A673 (cell line): ENCODE data around the gene EDEM2.
"Not testable (repeated sequence)": the region's sequence is repeated elsewhere in the genome, so short reads cannot be mapped to it uniquely, and the experiment has no call there.

ENCODE experiments used
- CTCF ChIP-seq: fragments of 300-800, 200-600 bp; sonication (generic); conservative IDR thresholded peaks from 2 replicates; pipeline ENCODE4 v1.5.1; 2017; ENCODE audit warnings: low read depth, mild to moderate bottlenecking, antibody characterized with exemption, low read length, moderate library complexity, mixed read lengths
- EZH2 ChIP-seq: fragments of 200-600 bp; sonication (generic); IDR thresholded peaks from 2 replicates; pipeline ENCODE4 v1.6.1; 2017; ENCODE audit warnings: borderline replicate concordance, low read depth, mild to moderate bottlenecking, mixed read lengths, antibody characterized with exemption, low read length; ENCODE audit not compliant: poor library complexity, severe bottlenecking

- TF ChIP-seq EZH2, CTCF: not testable (repeated sequence)
Measured at GRCh38 chr20:35189223-35189622, 42.1 kb upstream of the EDEM2 start.
